Breast epithelium (tissue), 3 donors: ENCODE measurements around the gene TOX3.

Experiments
- POLR2A ChIP-seq: fragments of 450-650 bp; IDR thresholded peaks from one replicate; pipeline ENCODE4 v1.6.1; 2016; ENCODE audit warnings: antibody characterized with exemption, mild to moderate bottlenecking, moderate library complexity
- POLR2AphosphoS5 ChIP-seq, 3 donors: sonication (generic); formaldehyde crosslinking; IDR thresholded peaks; one replicate each; pipeline ENCODE4 v1.6.1; 2017; ENCODE audit warnings: antibody characterized with exemption in 3 of 3
- TF ChIP-seq, protein P1 (sequence below), 3 donors: fragments of 450-650 bp; IDR thresholded peaks; one replicate each; pipeline ENCODE4 v1.5.1; 2016 to 2017; ENCODE audit warnings: antibody characterized with exemption in 3 of 3, mild to moderate bottlenecking in 3 of 3, moderate library complexity in 3 of 3

DNA sequence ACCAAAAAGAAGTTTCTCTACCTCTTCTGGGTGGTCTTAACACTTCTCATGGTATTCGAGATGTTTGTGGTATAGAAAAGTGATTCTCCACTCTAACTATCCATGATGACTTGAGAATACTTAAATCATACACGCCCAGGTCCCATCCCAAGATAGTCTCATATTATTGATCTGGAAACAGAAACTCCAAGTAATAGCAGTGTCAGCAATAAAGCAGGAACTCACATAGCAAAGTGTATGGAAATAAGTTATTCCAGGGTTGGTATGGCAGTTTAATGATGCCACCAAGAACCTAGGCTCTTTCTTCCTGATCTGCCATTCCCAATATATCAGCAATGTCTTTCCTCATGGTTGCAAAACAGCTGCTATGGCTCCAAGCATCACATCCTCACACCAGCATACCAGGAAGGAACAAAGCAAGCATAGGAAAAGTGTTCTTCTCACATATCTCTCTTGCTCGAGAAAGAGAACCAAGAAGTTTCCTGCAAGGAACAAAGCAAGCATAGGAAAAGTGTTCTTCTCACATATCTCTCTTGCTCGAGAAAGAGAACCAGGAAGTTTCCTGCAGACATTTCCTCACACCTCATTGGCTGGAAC, 23.6 kb upstream of the TOX3 start:
- TF ChIP-seq, protein P1, sequence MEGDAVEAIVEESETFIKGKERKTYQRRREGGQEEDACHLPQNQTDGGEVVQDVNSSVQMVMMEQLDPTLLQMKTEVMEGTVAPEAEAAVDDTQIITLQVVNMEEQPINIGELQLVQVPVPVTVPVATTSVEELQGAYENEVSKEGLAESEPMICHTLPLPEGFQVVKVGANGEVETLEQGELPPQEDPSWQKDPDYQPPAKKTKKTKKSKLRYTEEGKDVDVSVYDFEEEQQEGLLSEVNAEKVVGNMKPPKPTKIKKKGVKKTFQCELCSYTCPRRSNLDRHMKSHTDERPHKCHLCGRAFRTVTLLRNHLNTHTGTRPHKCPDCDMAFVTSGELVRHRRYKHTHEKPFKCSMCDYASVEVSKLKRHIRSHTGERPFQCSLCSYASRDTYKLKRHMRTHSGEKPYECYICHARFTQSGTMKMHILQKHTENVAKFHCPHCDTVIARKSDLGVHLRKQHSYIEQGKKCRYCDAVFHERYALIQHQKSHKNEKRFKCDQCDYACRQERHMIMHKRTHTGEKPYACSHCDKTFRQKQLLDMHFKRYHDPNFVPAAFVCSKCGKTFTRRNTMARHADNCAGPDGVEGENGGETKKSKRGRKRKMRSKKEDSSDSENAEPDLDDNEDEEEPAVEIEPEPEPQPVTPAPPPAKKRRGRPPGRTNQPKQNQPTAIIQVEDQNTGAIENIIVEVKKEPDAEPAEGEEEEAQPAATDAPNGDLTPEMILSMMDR (IDR thresholded peaks at IDR 0.05), result no peak
- no peak for TF ChIP-seq POLR2A
- TF ChIP-seq POLR2AphosphoS5 (IDR thresholded peaks at IDR 0.05), result no peak
